ENCODE data around the gene INS. TPM values are rescaled to one million over a fixed set of nuclear protein-coding genes. Genes with fewer than 3 reads are reported as not detected.

The INS gene
- total RNA-seq, 1 donor: not detected

DNA sequence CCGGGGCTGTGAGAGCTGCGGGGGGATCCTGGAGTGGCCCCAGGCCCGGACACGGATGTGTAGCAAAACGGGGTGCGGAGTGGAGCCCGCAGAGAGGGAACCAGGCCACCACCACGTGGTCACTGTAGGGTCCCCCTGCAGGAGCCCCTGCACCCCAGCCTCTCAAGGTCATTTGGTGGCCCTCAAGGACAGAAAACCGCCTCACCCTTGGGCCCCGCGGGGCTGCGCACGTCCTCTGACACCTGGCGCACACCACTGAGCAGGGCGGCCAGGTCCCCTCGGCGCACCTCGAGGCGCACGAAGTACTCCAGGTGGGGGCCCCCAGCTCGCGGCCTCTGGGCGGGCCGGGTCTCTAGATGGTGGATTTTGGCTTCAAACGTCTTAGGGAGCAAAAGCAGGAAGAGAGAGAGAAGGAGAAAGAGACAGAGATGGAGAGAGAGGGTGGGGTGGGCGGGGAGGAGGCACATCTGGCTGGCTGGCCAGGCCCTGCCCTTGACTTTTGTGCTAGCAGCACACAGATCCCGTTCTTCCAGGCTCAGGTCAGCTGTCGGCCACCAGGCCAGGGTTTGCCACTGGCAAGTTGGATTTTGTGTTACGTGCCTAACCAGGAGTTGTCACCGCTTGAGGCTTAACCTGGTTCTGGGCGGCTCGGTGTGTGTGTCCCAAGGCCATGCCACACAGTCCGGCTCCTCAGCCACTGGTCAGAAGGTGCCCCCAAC lies 7.4 kb upstream of the INS start:
- H3K4me3 ChIP-seq (ENCODE audit: low read depth, low read length): no peak overlapping the region
- TF ChIP-seq, protein P1, sequence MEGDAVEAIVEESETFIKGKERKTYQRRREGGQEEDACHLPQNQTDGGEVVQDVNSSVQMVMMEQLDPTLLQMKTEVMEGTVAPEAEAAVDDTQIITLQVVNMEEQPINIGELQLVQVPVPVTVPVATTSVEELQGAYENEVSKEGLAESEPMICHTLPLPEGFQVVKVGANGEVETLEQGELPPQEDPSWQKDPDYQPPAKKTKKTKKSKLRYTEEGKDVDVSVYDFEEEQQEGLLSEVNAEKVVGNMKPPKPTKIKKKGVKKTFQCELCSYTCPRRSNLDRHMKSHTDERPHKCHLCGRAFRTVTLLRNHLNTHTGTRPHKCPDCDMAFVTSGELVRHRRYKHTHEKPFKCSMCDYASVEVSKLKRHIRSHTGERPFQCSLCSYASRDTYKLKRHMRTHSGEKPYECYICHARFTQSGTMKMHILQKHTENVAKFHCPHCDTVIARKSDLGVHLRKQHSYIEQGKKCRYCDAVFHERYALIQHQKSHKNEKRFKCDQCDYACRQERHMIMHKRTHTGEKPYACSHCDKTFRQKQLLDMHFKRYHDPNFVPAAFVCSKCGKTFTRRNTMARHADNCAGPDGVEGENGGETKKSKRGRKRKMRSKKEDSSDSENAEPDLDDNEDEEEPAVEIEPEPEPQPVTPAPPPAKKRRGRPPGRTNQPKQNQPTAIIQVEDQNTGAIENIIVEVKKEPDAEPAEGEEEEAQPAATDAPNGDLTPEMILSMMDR (IDR thresholded peaks at IDR 0.05; ENCODE audit: insufficient read depth, low read length): no peak
- no peak for DNase-seq (ENCODE audit: low read depth)

DNA sequence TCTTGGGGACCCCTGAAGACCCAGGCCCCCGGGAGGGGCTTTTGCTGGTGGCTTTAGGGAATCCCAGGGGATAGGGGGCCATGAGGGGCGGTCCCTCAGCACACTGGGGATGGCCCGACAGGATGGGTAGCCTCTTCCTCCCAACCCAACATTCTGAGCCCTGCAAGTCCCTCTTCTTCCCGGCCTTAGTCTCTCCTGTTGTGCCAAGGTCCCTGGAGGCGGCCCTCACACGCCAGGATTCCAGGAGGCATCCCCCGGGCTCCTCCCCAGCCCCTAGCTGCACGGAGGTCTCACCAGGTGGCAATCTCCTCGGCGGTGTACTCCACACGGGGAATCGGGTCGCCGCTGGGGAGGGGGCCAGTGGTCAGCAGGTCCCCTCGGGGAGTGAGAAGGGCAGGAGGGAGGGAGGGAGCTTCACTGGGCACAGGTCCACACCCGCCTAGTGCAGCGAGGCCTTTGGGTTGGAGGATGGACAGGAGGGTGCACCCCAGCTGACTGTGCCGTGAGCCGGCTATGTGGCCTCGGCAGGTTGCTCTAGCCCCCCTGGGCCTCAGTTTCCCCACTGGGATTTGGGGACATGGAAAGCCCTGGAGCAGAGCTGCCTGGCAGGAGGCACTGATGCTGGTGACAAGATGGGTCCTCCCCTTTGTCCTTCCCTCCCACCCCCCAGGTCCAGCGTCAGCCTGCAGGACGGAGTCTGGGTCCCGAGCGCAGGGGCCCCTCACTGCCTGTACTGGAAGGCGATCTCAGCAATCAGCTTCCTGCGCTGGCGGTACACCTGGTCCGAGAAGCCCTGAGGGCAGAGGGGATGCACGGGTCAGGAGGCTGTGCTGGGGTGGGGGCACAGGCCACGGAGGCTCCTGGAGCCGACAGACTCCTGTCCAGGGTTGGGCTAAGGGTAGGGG lies 6.4 kb upstream of the INS start:
- TF ChIP-seq, protein P1 (IDR thresholded peaks at IDR 0.05; ENCODE audit: insufficient read depth, low read length): no peak
- DNase-seq (ENCODE audit: low read depth): no peak
- H3K4me3 ChIP-seq (ENCODE audit: low read depth, low read length): no peak overlapping the region

DNA sequence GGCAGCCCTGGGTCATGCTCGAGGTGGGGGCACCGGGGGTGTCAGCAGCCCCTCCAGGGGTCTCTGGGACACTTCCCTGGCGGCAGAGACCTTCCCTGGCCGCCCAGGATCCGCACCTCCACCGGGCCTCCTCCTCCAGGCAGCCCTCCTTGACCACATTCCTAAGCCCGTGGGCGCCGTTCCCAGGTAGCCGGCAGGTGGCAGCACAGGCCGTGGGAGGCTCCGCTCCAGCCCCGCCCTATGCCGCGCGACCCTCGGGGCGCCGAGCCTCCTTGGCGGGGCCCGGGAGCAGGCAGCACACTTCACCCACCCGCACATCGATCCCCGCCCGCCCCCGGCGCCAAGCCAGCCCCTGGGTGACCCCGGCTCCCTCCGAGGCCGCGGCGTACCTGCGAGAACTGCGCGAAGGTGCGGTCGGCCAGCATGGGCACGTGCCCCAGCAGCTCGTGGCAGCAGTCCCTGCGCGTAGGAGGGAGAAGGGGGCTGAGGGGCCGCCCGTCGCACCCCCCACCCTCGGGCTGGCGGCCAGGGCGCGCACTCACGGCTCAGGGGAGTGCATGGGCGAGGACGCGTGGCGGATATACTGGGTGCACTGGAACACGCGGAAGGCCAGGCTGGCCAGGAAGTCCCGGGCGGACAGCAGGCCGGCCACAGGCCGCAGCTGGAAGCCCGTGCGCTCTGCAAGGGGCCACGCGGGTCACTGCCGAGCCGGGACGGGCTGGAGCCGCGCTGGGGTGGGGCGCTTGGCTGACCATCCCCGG lies 5.3 kb upstream of the INS start:
- TF ChIP-seq, protein P1 (IDR thresholded peaks at IDR 0.05; ENCODE audit: insufficient read depth, low read length): peak; percentile 44
- no peak overlapping the region for H3K4me3 ChIP-seq (ENCODE audit: low read depth, low read length)
- no peak for DNase-seq (ENCODE audit: low read depth)

DNA sequence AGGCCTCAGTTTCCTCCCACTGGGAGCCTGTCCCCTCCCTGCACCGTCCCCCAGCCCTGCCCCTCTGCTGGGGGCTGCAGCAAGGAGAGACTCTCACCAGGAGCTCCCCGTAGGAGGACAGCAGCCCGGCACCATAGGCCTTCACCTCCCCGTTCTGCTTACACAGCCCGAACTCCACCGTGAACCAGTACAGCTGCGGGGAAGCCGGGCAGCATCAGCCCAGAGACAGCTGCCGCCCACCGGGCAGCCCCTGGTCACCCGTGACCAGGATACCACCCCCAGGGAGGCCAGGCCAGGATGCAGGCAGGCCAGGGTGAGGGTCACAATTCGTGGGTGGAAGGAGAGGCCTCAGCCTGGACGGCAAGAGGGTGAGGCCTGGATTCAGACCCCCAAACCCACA lies 4.6 kb upstream of the INS start:
- TF ChIP-seq, protein P1 (IDR thresholded peaks at IDR 0.05; ENCODE audit: insufficient read depth, low read length): no peak
- no peak overlapping the region for H3K4me3 ChIP-seq (ENCODE audit: low read depth, low read length)
- no peak for DNase-seq (ENCODE audit: low read depth)

DNA sequence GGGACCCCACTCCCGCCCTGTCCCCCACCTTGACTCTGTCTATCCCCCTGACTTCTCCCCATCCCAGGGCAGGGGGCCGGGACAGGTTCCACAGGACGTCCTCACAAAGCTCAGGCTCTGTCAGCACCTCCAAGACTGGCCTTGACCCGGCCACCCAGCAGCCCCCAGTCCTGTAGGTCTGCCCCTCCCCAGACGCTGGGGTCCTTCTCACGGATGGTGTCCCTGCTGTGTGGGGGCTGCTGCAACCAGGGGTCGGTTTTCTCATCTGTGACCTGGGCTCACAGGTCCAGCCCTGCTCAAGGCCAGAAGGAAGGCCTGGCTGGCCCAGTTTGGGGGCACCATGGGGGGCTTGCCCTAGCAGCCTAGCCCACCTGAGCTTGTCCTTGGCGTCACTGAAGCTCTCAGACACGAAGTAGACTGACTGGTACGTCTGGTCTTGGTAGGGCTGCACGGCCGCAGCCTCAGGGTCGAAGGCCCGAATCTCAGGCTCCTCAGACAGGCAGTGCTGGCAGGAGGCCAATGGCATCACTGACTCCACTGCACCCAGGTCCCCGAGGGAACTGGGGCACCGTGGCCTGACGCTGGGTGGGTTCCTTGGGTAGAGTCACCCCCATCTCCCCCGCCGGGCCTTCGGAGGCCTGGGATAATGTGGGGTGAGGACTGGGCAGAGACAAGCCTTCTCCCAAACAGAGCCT lies 4.0 kb upstream of the INS start:
- H3K4me3 ChIP-seq (ENCODE audit: low read depth, low read length): no peak overlapping the region
- DNase-seq (ENCODE audit: low read depth): no peak
- TF ChIP-seq, protein P1 (IDR thresholded peaks at IDR 0.05; ENCODE audit: insufficient read depth, low read length): no peak

DNA sequence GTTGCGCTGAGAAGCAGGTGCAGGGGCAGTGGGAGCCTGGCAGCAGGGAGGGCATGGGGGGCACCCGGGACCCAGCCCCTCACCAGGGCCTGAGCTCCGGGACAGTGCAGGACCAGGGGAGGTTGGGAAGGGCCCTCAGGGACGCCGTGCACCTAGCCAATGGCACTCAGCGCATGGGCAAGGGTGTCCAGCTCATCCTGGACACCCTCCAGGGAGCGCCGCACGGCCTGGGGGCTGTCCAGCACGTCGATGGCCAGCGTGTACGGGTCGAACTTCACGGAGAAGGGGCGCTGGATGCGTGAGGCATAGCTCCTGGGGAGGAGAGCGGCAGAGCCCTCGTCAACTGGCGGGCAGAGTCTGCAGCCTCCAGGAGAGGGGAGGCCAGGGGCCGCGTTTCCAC lies 3.1 kb upstream of the INS start:
- TF ChIP-seq, protein P1 (IDR thresholded peaks at IDR 0.05; ENCODE audit: insufficient read depth, low read length): no peak
- no peak overlapping the region for H3K4me3 ChIP-seq (ENCODE audit: low read depth, low read length)
- DNase-seq (ENCODE audit: low read depth): no peak
